Neural progenitor cell (in vitro differentiated cells): ENCODE results near the gene PATJ.

Experiments used
- EZH2 ChIP-seq: fragments of 200-600 bp; sonication (generic); IDR thresholded peaks from 2 replicates; pipeline ENCODE4 v1.6.1; 2017; ENCODE audit warnings: antibody characterized with exemption, mild to moderate bottlenecking, moderate library complexity
- TF ChIP-seq, protein P1 (sequence below): fragments of 200-600 bp; sonication (generic); IDR thresholded peaks from 2 replicates; pipeline ENCODE4 v1.5.1; 2017; ENCODE audit warnings: antibody characterized with exemption, mild to moderate bottlenecking

- TF ChIP-seq EZH2: no peak
- TF ChIP-seq, protein P1, sequence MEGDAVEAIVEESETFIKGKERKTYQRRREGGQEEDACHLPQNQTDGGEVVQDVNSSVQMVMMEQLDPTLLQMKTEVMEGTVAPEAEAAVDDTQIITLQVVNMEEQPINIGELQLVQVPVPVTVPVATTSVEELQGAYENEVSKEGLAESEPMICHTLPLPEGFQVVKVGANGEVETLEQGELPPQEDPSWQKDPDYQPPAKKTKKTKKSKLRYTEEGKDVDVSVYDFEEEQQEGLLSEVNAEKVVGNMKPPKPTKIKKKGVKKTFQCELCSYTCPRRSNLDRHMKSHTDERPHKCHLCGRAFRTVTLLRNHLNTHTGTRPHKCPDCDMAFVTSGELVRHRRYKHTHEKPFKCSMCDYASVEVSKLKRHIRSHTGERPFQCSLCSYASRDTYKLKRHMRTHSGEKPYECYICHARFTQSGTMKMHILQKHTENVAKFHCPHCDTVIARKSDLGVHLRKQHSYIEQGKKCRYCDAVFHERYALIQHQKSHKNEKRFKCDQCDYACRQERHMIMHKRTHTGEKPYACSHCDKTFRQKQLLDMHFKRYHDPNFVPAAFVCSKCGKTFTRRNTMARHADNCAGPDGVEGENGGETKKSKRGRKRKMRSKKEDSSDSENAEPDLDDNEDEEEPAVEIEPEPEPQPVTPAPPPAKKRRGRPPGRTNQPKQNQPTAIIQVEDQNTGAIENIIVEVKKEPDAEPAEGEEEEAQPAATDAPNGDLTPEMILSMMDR: no peak
These were observed 225.5 kb downstream of the PATJ start for GRCh38 chr1:61967750-61968149.
